Karpas-422 (cell line): ENCODE results near the gene CYP2F1. TPM values are rescaled to one million over a fixed set of nuclear protein-coding genes. Genes with fewer than 3 reads are reported as not detected.
"Not testable (repeated sequence)": the region's sequence is repeated elsewhere in the genome, so short reads cannot be mapped to it uniquely, and the experiment has no call there.

ENCODE experiments used
- DNase-seq: peaks from one replicate; pipeline ENCODE4 v3.0.0-alpha.2; 2015
- H2AFZ ChIP-seq: fragments of 200-600 bp; sonication (generic); 2 replicates; pipeline ENCODE4 v1.6.1; 2014; ENCODE audit warnings: antibody characterized with exemption, low read length, mixed read lengths
- H3K27ac ChIP-seq: fragments of 200-600 bp; sonication (generic); 2 replicates; pipeline ENCODE4 v1.5.1; 2014; ENCODE audit warnings: mild to moderate bottlenecking, low read length, moderate library complexity
- H3K27me3 ChIP-seq: fragments of 200-600 bp; sonication (generic); 2 replicates; pipeline ENCODE4 v1.6.1; 2014; ENCODE audit warnings: low read length, mixed read lengths
- H3K36me3 ChIP-seq: fragments of 200-600 bp; sonication (generic); 2 replicates; pipeline ENCODE4 v1.6.1; 2014; ENCODE audit warnings: low read length, mixed read lengths; ENCODE audit not compliant: insufficient read depth
- H3K4me1 ChIP-seq: fragments of 200-600 bp; sonication (generic); 2 replicates; pipeline ENCODE4 v1.6.1; 2014; ENCODE audit warnings: mild to moderate bottlenecking, low read length, mixed read lengths
- H3K4me2 ChIP-seq: fragments of 200-600 bp; sonication (generic); 2 replicates; pipeline ENCODE4 v1.6.1; 2014; ENCODE audit warnings: low read length, low read depth, mild to moderate bottlenecking; ENCODE audit not compliant: poor library complexity, severe bottlenecking
- H3K4me3 ChIP-seq: fragments of 200-600 bp; sonication (generic); 2 replicates; pipeline ENCODE4 v1.5.1; 2014; ENCODE audit warnings: mild to moderate bottlenecking, antibody characterized with exemption, low read length, mixed read lengths
- H3K79me2 ChIP-seq: fragments of 200-600 bp; sonication (generic); 2 replicates; pipeline ENCODE4 v1.6.1; 2014; ENCODE audit warnings: mild to moderate bottlenecking, low read length, mixed read lengths
- H3K9ac ChIP-seq: fragments of 200-600 bp; sonication (generic); 2 replicates; pipeline ENCODE4 v1.6.0; 2014; ENCODE audit warnings: low read length
- H3K9me2 ChIP-seq: fragments of 200-600 bp; sonication (generic), shearing (Covaris generic); replicated peaks from 2 replicates; pipeline ENCODE4 v1.6.0; 2014; ENCODE audit warnings: mild to moderate bottlenecking, low read length, moderate library complexity; ENCODE audit not compliant: insufficient read depth
- H3K9me3 ChIP-seq: fragments of 300-700, 200-600 bp; sonication (generic); 2 replicates; pipeline ENCODE4 v1.6.1; 2014; ENCODE audit warnings: low read length, mixed read lengths
- H4K20me1 ChIP-seq: fragments of 200-600 bp; sonication (generic); 2 replicates; pipeline ENCODE4 v1.6.1; 2014; ENCODE audit warnings: mild to moderate bottlenecking, antibody characterized with exemption, low read length, low read depth; ENCODE audit not compliant: insufficient read depth
- total RNA-seq: library from RNA; depleted of rRNA; stranded (reverse); fragments of >200 nt; shearing (Covaris generic); gene quantifications from 2 replicates; pipeline ENCODE4 v1.2.3, GENCODE V29; 2014; ENCODE audit warnings: low replicate concordance

CYP2F1 gene
- total RNA-seq, 1 experiment from 2014 or later, result not detected

- H4K20me1 ChIP-seq, result no peaks in the 10 kb centered on the region
- no peak overlapping the region for H3K9ac ChIP-seq
- no peaks in the 10 kb centered on the region for H3K9me2 ChIP-seq
- H3K4me1 ChIP-seq, result no peaks in the 10 kb centered on the region
- no peaks in the 10 kb centered on the region for H3K27me3 ChIP-seq
- no peaks in the 10 kb centered on the region for H3K79me2 ChIP-seq
- no peaks in the 10 kb centered on the region for H3K9me3 ChIP-seq
- DNase-seq, result no peak
- H3K36me3 ChIP-seq, result no peaks in the 10 kb centered on the region
- no peak overlapping the region for H3K4me3 ChIP-seq
- H3K4me2 ChIP-seq, result no peak overlapping the region
- H3K27ac ChIP-seq, result no peak overlapping the region
- H2AFZ ChIP-seq, result no peak overlapping the region
These were observed 17.9 kb upstream of the CYP2F1 start for GRCh38 chr19:41096353-41096752.

- no peak for DNase-seq
- Histone ChIP-seq H3K79me2 (no peaks in the 10 kb centered on the region), H3K4me2 (no peak overlapping the region), H3K4me1 (no peaks in the 10 kb centered on the region), H3K9ac (no peak overlapping the region), H3K9me3 (no peaks in the 10 kb centered on the region), H3K4me3 (no peak overlapping the region), H3K36me3 (no peaks in the 10 kb centered on the region), H3K9me2 (no peaks in the 10 kb centered on the region), H3K27me3 (no peaks in the 10 kb centered on the region), H4K20me1 (no peaks in the 10 kb centered on the region), H3K27ac (no peak overlapping the region), H2AFZ (no peak overlapping the region)
These were observed 16.9 kb upstream of the CYP2F1 start for GRCh38 chr19:41097302-41097701.

GRCh38 chr19:41098762-41099161 lies 15.5 kb upstream of the CYP2F1 start:
- no peaks in the 10 kb centered on the region for H3K36me3 ChIP-seq
- DNase-seq, result no peak
- H3K9me2 ChIP-seq, result no peaks in the 10 kb centered on the region
- no peak overlapping the region for H3K27ac ChIP-seq
- no peak overlapping the region for H3K4me3 ChIP-seq
- no peaks in the 10 kb centered on the region for H3K79me2 ChIP-seq
- no peak overlapping the region for H3K9ac ChIP-seq
- H3K9me3 ChIP-seq, result no peaks in the 10 kb centered on the region
- no peaks in the 10 kb centered on the region for H3K4me1 ChIP-seq
- no peaks in the 10 kb centered on the region for H4K20me1 ChIP-seq
- H2AFZ ChIP-seq, result no peak overlapping the region
- no peaks in the 10 kb centered on the region for H3K27me3 ChIP-seq
- no peak overlapping the region for H3K4me2 ChIP-seq

- not testable (repeated sequence) for DNase-seq, H3K4me2 ChIP-seq, H3K9ac ChIP-seq, H3K9me3 ChIP-seq, H3K4me1 ChIP-seq, H3K27ac ChIP-seq, H2AFZ ChIP-seq, H3K27me3 ChIP-seq, H4K20me1 ChIP-seq, H3K79me2 ChIP-seq, H3K36me3 ChIP-seq, H3K4me3 ChIP-seq, H3K9me2 ChIP-seq
These were observed 12.0 kb upstream of the CYP2F1 start for GRCh38 chr19:41102210-41102609.

GRCh38 chr19:41106177-41106576 lies 8.1 kb upstream of the CYP2F1 start:
- no peak overlapping the region for H3K27ac ChIP-seq
- no peaks in the 10 kb centered on the region for H3K79me2 ChIP-seq
- no peaks in the 10 kb centered on the region for H4K20me1 ChIP-seq
- no peak overlapping the region for H2AFZ ChIP-seq
- H3K27me3 ChIP-seq, result no peaks in the 10 kb centered on the region
- no peak overlapping the region for H3K4me2 ChIP-seq
- no peaks in the 10 kb centered on the region for H3K36me3 ChIP-seq
- H3K9me2 ChIP-seq, result no peaks in the 10 kb centered on the region
- DNase-seq, result no peak
- H3K9me3 ChIP-seq, result no peaks in the 10 kb centered on the region
- H3K9ac ChIP-seq, result no peak overlapping the region
- H3K4me1 ChIP-seq, result no peaks in the 10 kb centered on the region
- H3K4me3 ChIP-seq, result no peak overlapping the region

- no peak overlapping the region for H3K9ac ChIP-seq
- no peak overlapping the region for H3K4me2 ChIP-seq
- H3K9me3 ChIP-seq, result no peaks in the 10 kb centered on the region
- DNase-seq, result no peak
- H2AFZ ChIP-seq, result no peak overlapping the region
- H3K79me2 ChIP-seq, result no peaks in the 10 kb centered on the region
- H3K36me3 ChIP-seq, result no peaks in the 10 kb centered on the region
- no peaks in the 10 kb centered on the region for H3K27me3 ChIP-seq
- H3K4me3 ChIP-seq, result no peak overlapping the region
- no peaks in the 10 kb centered on the region for H3K9me2 ChIP-seq
- no peak overlapping the region for H3K27ac ChIP-seq
- no peaks in the 10 kb centered on the region for H3K4me1 ChIP-seq
- no peaks in the 10 kb centered on the region for H4K20me1 ChIP-seq
These were observed 2.9 kb upstream of the CYP2F1 start for GRCh38 chr19:41111296-41111695.

GRCh38 chr19:41111750-41112295 lies 2.4 kb upstream of the CYP2F1 start:
- H3K4me3 ChIP-seq, result no peak overlapping the region
- H3K9me3 ChIP-seq, result no peaks in the 10 kb centered on the region
- H2AFZ ChIP-seq, result no peak overlapping the region
- no peaks in the 10 kb centered on the region for H3K4me1 ChIP-seq
- H3K27ac ChIP-seq, result no peak overlapping the region
- H3K27me3 ChIP-seq, result no peaks in the 10 kb centered on the region
- no peak overlapping the region for H3K9ac ChIP-seq
- DNase-seq, result no peak
- H3K9me2 ChIP-seq, result no peaks in the 10 kb centered on the region
- H3K36me3 ChIP-seq, result no peaks in the 10 kb centered on the region
- H3K79me2 ChIP-seq, result no peaks in the 10 kb centered on the region
- no peaks in the 10 kb centered on the region for H4K20me1 ChIP-seq
- H3K4me2 ChIP-seq, result no peak overlapping the region

GRCh38 chr19:41112728-41113290 lies 1.4 kb upstream of the CYP2F1 start:
- no peak overlapping the region for H3K9ac ChIP-seq
- H4K20me1 ChIP-seq, result no peaks in the 10 kb centered on the region
- no peaks in the 10 kb centered on the region for H3K9me2 ChIP-seq
- no peak overlapping the region for H3K4me2 ChIP-seq
- no peaks in the 10 kb centered on the region for H3K27me3 ChIP-seq
- no peaks in the 10 kb centered on the region for H3K9me3 ChIP-seq
- no peak overlapping the region for H3K27ac ChIP-seq
- H3K4me1 ChIP-seq, result no peaks in the 10 kb centered on the region
- no peaks in the 10 kb centered on the region for H3K79me2 ChIP-seq
- H3K4me3 ChIP-seq, result no peak overlapping the region
- no peaks in the 10 kb centered on the region for H3K36me3 ChIP-seq
- no peak for DNase-seq
- no peak overlapping the region for H2AFZ ChIP-seq
